OCI-LY7 (cell line): Measurements from ENCODE around the gene AFF3. TPM values are rescaled to one million over a fixed set of nuclear protein-coding genes. Genes with fewer than 3 reads are reported as not detected.

Experiments used
- BruUV-seq: library from RNA; stranded (reverse); fragments of 400-500 nt; replicated peaks from 2 replicates; lab custom pipeline; 2021; lab: Mats Ljungman, UMichigan
- CTCF ChIA-PET: fragments of 300-600 bp; sonication (Branson Sonifier 250); formaldehyde crosslinking; loops from one replicate; lab custom pipeline; 2022; ENCODE audit warnings: antibody characterized with exemption; ENCODE audit not compliant: unreplicated experiment; lab: Charles Lee
- POLR2A ChIA-PET: fragments of 300-600 bp; sonication (Branson Sonifier 250); formaldehyde crosslinking; loops from one replicate; lab custom pipeline; 2022; ENCODE audit warnings: antibody characterized with exemption; lab: Charles Lee
- DNase-seq: peaks from one replicate; pipeline ENCODE4 v3.0.0-alpha.2; 2015; ENCODE audit warnings: low spot score
- H2AFZ ChIP-seq: fragments of 200-600 bp; sonication (generic), shearing (Covaris generic); 2 replicates; pipeline ENCODE4 v1.6.1; 2014; ENCODE audit warnings: mild to moderate bottlenecking, antibody characterized with exemption, low read length, moderate library complexity
- H3K27ac ChIP-seq: fragments of 200-600 bp; sonication (generic); 2 replicates; pipeline ENCODE4 v1.5.1; 2014; ENCODE audit warnings: mixed run types, low read depth, mild to moderate bottlenecking, moderate library complexity, low read length, inconsistent platforms; ENCODE audit not compliant: poor library complexity, severe bottlenecking
- H3K36me3 ChIP-seq: fragments of 200-600 bp; sonication (generic); 2 replicates; pipeline ENCODE4 v1.6.1; 2014; ENCODE audit warnings: mild to moderate bottlenecking, antibody characterized with exemption, low read length, moderate library complexity, mixed read lengths; ENCODE audit not compliant: insufficient read depth
- H3K4me1 ChIP-seq: fragments of 200-600 bp; sonication (generic); 2 replicates; pipeline ENCODE4 v1.5.1; 2014; ENCODE audit warnings: mild to moderate bottlenecking, low read length; ENCODE audit not compliant: insufficient read depth, poor library complexity, severe bottlenecking
- H3K4me2 ChIP-seq: fragments of 200-600 bp; sonication (generic); 2 replicates; pipeline ENCODE4 v1.6.1; 2014; ENCODE audit warnings: mild to moderate bottlenecking, low read length
- H3K4me3 ChIP-seq: fragments of 200-600 bp; sonication (generic); 2 replicates; pipeline ENCODE4 v1.5.1; 2014; ENCODE audit warnings: mild to moderate bottlenecking, low read depth, low read length; ENCODE audit not compliant: poor library complexity, severe bottlenecking
- H3K79me2 ChIP-seq: fragments of 200-600 bp; sonication (generic); 2 replicates; pipeline ENCODE4 v1.6.1; 2016; ENCODE audit warnings: low read depth, mild to moderate bottlenecking, low read length, moderate library complexity, mixed read lengths; ENCODE audit not compliant: insufficient read depth
- H3K9me2 ChIP-seq: fragments of 200-600 bp; sonication (generic); 2 replicates; pipeline ENCODE4 v1.6.1; 2016; ENCODE audit warnings: mild to moderate bottlenecking, low read length, mixed read lengths; ENCODE audit not compliant: insufficient read depth
- H3K9me3 ChIP-seq: fragments of 200-600 bp; sonication (generic); 2 replicates; pipeline ENCODE4 v1.6.1; 2014; ENCODE audit warnings: mild to moderate bottlenecking, mixed run types, low read length, mixed read lengths
- H4K20me1 ChIP-seq: fragments of 200-600 bp; sonication (generic); 2 replicates; pipeline ENCODE4 v1.6.1; 2014; ENCODE audit warnings: mild to moderate bottlenecking, antibody characterized with exemption, low read length, moderate library complexity, mixed read lengths; ENCODE audit not compliant: insufficient read depth
- EZH2phosphoT487 ChIP-seq: fragments of 200-600 bp; sonication (generic); IDR thresholded peaks from 2 replicates; pipeline ENCODE4 v1.6.1; 2018; ENCODE audit warnings: low read depth, borderline replicate concordance, mild to moderate bottlenecking, mixed run types, antibody characterized with exemption, low read length, moderate library complexity, mixed read lengths
- intact Hi-C: fragments of 100-400 bp; cut with micrococcal nuclease; formaldehyde crosslinking; loops from one replicate; pipeline ENCODE4 v1.10.0; 2022; ENCODE audit not compliant: unreplicated experiment
- total RNA-seq, 2 experiments: library from RNA; depleted of rRNA in 1 of 2; stranded (reverse); fragments of >200 nt in 1 of 2; shearing (Covaris generic) in 1 of 2; gene quantifications; 2 replicates each; pipeline ENCODE4 v1.2.3, GENCODE V29; 2014 to 2022
- TF ChIP-seq, protein P1 (sequence below): fragments of 200-600 bp; sonication (generic); conservative IDR thresholded peaks from 2 replicates; pipeline ENCODE4 v1.5.1; 2014; ENCODE audit warnings: mild to moderate bottlenecking, antibody characterized with exemption, low read length, moderate library complexity, mixed read lengths

Gene AFF3
- total RNA-seq, 2 experiments from 2014 or later: 131 to 133 TPM

DNA sequence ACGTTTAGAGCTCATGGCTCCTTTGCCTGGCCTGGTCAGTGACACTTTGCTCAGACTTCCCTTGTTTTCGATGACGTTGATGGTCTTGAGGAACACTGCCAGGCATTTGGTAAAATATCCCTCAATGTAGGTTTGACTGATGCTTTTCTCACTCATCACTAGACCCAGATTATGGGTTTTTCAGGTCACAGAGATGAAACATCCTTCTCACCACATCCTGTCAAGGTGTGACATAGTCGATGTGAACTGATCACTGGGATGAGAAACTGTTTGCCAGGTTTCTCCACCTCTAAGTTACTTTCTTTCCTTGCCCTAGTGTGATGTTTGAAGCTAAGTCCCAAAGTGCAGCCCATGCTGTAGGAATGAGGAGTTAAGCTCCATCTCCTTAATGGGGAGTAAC, 81.5 kb downstream of the AFF3 start:
- no TSS peak for BruUV-seq
- Histone ChIP-seq H4K20me1 (no peaks in the 10 kb centered on the region), H3K4me2 (no peak overlapping the region), H3K9me3 (0 out of 2 replicates have a peak, but pooled peaks cover 4% of the 10 kb centered on the region), H3K36me3 (peaks cover 95% of the 10 kb centered on the region), H2AFZ (no peak overlapping the region), H3K9me2 (no peaks in the 10 kb centered on the region), H3K27ac (no peak overlapping the region), H3K4me1 (peaks cover 15% of the 10 kb centered on the region), H3K4me3 (no peak overlapping the region), H3K79me2 (peaks cover 10% of the 10 kb centered on the region; the same call in 1 of the 2 replicates)
- TF ChIP-seq EZH2phosphoT487: no peak
- TF ChIP-seq, protein P1, sequence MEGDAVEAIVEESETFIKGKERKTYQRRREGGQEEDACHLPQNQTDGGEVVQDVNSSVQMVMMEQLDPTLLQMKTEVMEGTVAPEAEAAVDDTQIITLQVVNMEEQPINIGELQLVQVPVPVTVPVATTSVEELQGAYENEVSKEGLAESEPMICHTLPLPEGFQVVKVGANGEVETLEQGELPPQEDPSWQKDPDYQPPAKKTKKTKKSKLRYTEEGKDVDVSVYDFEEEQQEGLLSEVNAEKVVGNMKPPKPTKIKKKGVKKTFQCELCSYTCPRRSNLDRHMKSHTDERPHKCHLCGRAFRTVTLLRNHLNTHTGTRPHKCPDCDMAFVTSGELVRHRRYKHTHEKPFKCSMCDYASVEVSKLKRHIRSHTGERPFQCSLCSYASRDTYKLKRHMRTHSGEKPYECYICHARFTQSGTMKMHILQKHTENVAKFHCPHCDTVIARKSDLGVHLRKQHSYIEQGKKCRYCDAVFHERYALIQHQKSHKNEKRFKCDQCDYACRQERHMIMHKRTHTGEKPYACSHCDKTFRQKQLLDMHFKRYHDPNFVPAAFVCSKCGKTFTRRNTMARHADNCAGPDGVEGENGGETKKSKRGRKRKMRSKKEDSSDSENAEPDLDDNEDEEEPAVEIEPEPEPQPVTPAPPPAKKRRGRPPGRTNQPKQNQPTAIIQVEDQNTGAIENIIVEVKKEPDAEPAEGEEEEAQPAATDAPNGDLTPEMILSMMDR: no peak
- intact Hi-C loops: no loop called here
- no peak for DNase-seq
- ChIA-PET CTCF (no interaction called here), POLR2A (interaction anchor here (1.7 kb wide), 1 partner anchor 10 kb away, joined by 5 read pairs; no protein-coding TSS in a partner anchor)

DNA sequence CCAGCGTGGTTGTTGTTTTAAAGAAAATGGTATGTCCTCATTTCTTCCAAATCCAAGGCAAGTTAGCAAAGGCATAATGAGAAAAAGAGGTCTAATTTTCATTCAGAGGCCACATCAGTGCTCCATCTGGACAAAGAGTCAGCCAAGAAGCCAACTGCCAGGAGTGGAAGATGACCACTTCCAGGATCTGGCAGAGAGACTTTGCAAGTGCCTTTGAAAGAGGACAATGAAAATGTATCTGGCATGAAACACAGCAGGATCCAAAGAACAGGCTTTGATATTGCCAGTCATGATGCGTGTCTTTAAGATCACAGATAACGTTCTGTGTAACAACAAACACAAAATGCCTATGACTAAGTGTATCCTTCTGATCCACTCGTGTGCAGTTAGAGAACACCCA, 82.8 kb downstream of the AFF3 start:
- CTCF ChIA-PET: no interaction called here
- TF ChIP-seq EZH2phosphoT487: no peak
- TF ChIP-seq, protein P1: no peak
- Histone ChIP-seq H3K4me1 (peaks cover 15% of the 10 kb centered on the region), H3K4me3 (no peak overlapping the region), H3K4me2 (0 out of 2 replicates have a peak overlapping the region, but pooled peaks have one; percentile 15), H3K36me3 (peaks cover 96% of the 10 kb centered on the region), H3K9me3 (0 out of 2 replicates have a peak, but pooled peaks cover 4% of the 10 kb centered on the region), H3K9me2 (no peaks in the 10 kb centered on the region), H3K27ac (no peak overlapping the region), H3K79me2 (0 out of 2 replicates have a peak, but pooled peaks cover 1% of the 10 kb centered on the region), H2AFZ (no peak overlapping the region), H4K20me1 (no peaks in the 10 kb centered on the region)
- POLR2A ChIA-PET: interaction anchor here (1.7 kb wide), 1 partner anchor 9 kb away, joined by 5 read pairs; no protein-coding TSS in a partner anchor
- DNase-seq: no peak
- BruUV-seq: no TSS peak
- intact Hi-C loops: no loop called here

DNA sequence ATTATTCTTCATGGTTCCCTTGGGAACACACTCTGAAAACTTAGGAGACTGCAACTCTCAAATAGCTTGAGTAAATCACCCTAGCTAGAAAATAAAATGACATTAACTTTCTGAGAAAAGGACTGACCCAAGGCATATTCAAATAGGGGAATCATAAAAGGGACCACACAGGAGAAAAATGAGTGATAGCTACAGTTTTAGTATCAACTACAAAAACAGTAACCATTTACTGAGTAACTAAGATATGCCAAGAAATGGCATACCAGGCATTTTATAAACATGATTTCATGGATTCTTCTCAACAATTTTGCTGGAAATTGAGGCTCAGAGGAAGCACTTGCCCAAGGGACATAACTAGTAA, 84.5 kb downstream of the AFF3 start:
- DNase-seq: no peak
- Histone ChIP-seq H3K4me1 (peaks cover 15% of the 10 kb centered on the region), H3K79me2 (no peaks in the 10 kb centered on the region), H3K36me3 (peaks cover 96% of the 10 kb centered on the region), H4K20me1 (no peaks in the 10 kb centered on the region), H3K4me3 (no peak overlapping the region), H3K27ac (no peak overlapping the region), H3K4me2 (no peak overlapping the region), H3K9me3 (no peaks in the 10 kb centered on the region), H3K9me2 (no peaks in the 10 kb centered on the region), H2AFZ (no peak overlapping the region)
- intact Hi-C loops: no loop called here
- CTCF ChIA-PET: no interaction called here
- TF ChIP-seq, protein P1: no peak
- TF ChIP-seq EZH2phosphoT487: no peak
- POLR2A ChIA-PET: interaction anchor here (0.7 kb wide), 1 partner anchor 80 kb away, joined by 3 read pairs; no protein-coding TSS in a partner anchor
- BruUV-seq: no TSS peak
